Sigmoid colon (tissue), 4 donors: Measurements from ENCODE around the gene SV2B.

ENCODE experiments used
- CTCF ChIP-seq, 4 experiments: fragments of 450-650 bp in 3 of 4; fragments of 200-600 bp in 1 of 4; IDR thresholded peaks; one replicate each; pipeline ENCODE4 v1.5.1; 2016 to 2019; ENCODE audit warnings: antibody characterized with exemption in 4 of 4, mild to moderate bottlenecking in 3 of 4, moderate library complexity in 2 of 4
- POLR2A ChIP-seq, 2 donors: fragments of 450-650 bp; IDR thresholded peaks; one replicate each; pipeline ENCODE4 v1.6.1; 2016; ENCODE audit warnings: antibody characterized with exemption in 2 of 2, mild to moderate bottlenecking in 2 of 2, moderate library complexity in 2 of 2
- POLR2AphosphoS5 ChIP-seq, 4 donors: sonication (generic); formaldehyde crosslinking; IDR thresholded peaks; one replicate each; pipeline ENCODE4 v1.6.1; 2017; ENCODE audit warnings: antibody characterized with exemption in 4 of 4

GRCh38 chr15:91342097-91342496 lies 242.0 kb downstream of the SV2B start:
- TF ChIP-seq POLR2AphosphoS5 (IDR thresholded peaks at IDR 0.05) (peak in 1 of 4 donors; percentile 10), CTCF (IDR thresholded peaks at IDR 0.05) (no peak), POLR2A (IDR thresholded peaks at IDR 0.05) (no peak)
